Fibroblast of lung (primary cell): Measurements from ENCODE around the gene PDE4B. TPM values are rescaled to one million over a fixed set of nuclear protein-coding genes. Genes with fewer than 3 reads are reported as not detected.
A peak's percentile ranks its signal among the peaks of the same experiment; 100 is the strongest.

Experiments used
- DNase-seq, 2 donors: peaks; one replicate each; pipeline versions ENCODE4 v3.0.0 to v3.0.0-alpha.2; 2010; ENCODE audit warnings: low read depth in 2 of 2
- H2AFZ ChIP-seq: 2 replicates; pipeline ENCODE4 v1.5.1; 2012; ENCODE audit warnings: low read length, control low read depth, inconsistent platforms
- H3K27ac ChIP-seq: 2 replicates; pipeline ENCODE4 v1.5.1; 2011; ENCODE audit warnings: low read length, control low read depth; ENCODE audit not compliant: insufficient read depth
- H3K27me3 ChIP-seq: 2 replicates; pipeline ENCODE4 v1.5.1; 2011; ENCODE audit warnings: mild to moderate bottlenecking, low read length; ENCODE audit not compliant: control insufficient read depth, insufficient read depth
- H3K36me3 ChIP-seq: 2 replicates; pipeline ENCODE4 v1.5.1; 2011; ENCODE audit warnings: low read length; ENCODE audit not compliant: control insufficient read depth, insufficient read depth
- H3K4me1 ChIP-seq: 2 replicates; pipeline ENCODE4 v1.5.1; 2011; ENCODE audit warnings: low read length; ENCODE audit not compliant: control insufficient read depth, insufficient read depth; ENCODE audit errors: extremely low read depth
- H3K4me2 ChIP-seq: 2 replicates; pipeline ENCODE4 v1.5.1; 2011; ENCODE audit warnings: low read length, control low read depth; ENCODE audit not compliant: insufficient read depth; ENCODE audit errors: extremely low read depth
- H3K4me3 ChIP-seq, 4 experiments: fragments of 200-600 bp in 1 of 4; sonication (generic) in 1 of 4; replicated peaks in 1 of 4; 2 replicates each; pipeline ENCODE4 v1.5.1; 2011 to 2016; ENCODE audit warnings: low read length in 4 of 4, low read depth in 3 of 4, mild to moderate bottlenecking in 3 of 4, control low read depth in 2 of 4, inconsistent platforms in 1 of 4, mixed read lengths in 1 of 4; ENCODE audit not compliant: insufficient read depth in 1 of 4; ENCODE audit errors: control extremely low read depth in 1 of 4
- H3K79me2 ChIP-seq: 2 replicates; pipeline ENCODE4 v1.5.1; 2012; ENCODE audit warnings: mild to moderate bottlenecking, low read length, inconsistent platforms; ENCODE audit not compliant: control insufficient read depth, insufficient read depth
- H3K9ac ChIP-seq: 2 replicates; pipeline ENCODE4 v1.5.1; 2011; ENCODE audit warnings: mild to moderate bottlenecking, low read length, control low read depth; ENCODE audit not compliant: insufficient read depth
- H3K9me3 ChIP-seq: 2 replicates; pipeline ENCODE4 v1.5.1; 2012; ENCODE audit warnings: low read depth, low read length; ENCODE audit not compliant: control insufficient read depth, insufficient read depth
- H4K20me1 ChIP-seq: 2 replicates; pipeline ENCODE4 v1.5.1; 2011; ENCODE audit warnings: low read length; ENCODE audit not compliant: control insufficient read depth, insufficient read depth; ENCODE audit errors: extremely low read depth
- CTCF ChIP-seq, 2 donors: IDR thresholded peaks in 1 of 2; conservative IDR thresholded peaks in 1 of 2; 1 replicate in 1 of 2; 2 replicates in 1 of 2; pipeline ENCODE4 v1.5.1; 2011 to 2012; ENCODE audit warnings: low read length in 2 of 2, control low read depth in 1 of 2, inconsistent platforms in 1 of 2, low read depth in 1 of 2, mild to moderate bottlenecking in 1 of 2
- EZH2 ChIP-seq: IDR thresholded peaks from 2 replicates; pipeline ENCODE4 v1.5.1; 2012; ENCODE audit warnings: low read length, control low read depth, mild to moderate bottlenecking; ENCODE audit errors: missing control alignments
- polyA plus RNA-seq, 2 donors: library from polyadenylated mRNA; depleted of rRNA in 1 of 2; stranded (reverse) in 1 of 2; unstranded in 1 of 2; fragments of >200 nt; gene quantifications; 2 replicates each; pipeline ENCODE4 v1.2.1, GENCODE V29; 2011 to 2012; ENCODE audit warnings: missing spikeins in 1 of 2
- total RNA-seq: library from RNA; depleted of rRNA; stranded (reverse); fragments of >200 nt; gene quantifications from 2 replicates; pipeline ENCODE4 v1.2.1, GENCODE V29; 2014

PDE4B gene
- total and polyA plus RNA-seq, 2 donors (not counting 1 experiment from before 2014, with no cell fraction given), result 3.7 to 19.8 TPM

DNA sequence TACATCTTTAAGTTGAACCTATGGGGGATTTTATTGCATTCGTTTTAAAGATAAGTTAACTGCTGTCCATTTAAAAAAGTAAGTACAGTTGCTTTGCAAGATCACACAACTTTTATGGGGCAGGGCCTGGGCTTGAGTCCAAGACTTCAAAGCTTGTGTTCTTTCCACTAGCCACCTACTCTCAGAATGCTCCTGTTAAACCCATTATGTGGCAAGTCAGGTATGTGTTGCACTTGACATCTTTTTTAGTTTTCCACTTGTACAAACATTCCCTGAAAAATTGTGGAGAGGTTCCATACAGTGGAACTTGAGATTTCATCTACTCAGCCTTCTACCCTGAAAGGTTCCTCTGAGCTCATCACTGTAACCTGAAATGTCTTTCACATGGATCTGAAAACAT lies 505.8 kb downstream of the PDE4B start:
- Histone ChIP-seq H3K4me3 (no peak overlapping the region), H3K36me3 (no peaks in the 10 kb centered on the region), H3K4me2 (no peak overlapping the region), H3K9ac (no peak overlapping the region), H2AFZ (no peak overlapping the region), H3K27ac (no peak overlapping the region), H3K4me1 (no peaks in the 10 kb centered on the region), H4K20me1 (no peaks in the 10 kb centered on the region), H3K79me2 (no peaks in the 10 kb centered on the region), H3K27me3 (no peaks in the 10 kb centered on the region), H3K9me3 (no peaks in the 10 kb centered on the region)
- DNase-seq, result peak in 1 of 2 donors; percentile 66
- TF ChIP-seq EZH2, result no peak
- no peak for TF ChIP-seq CTCF (conservative IDR thresholded peaks at IDR 0.05 in 1 of 2, IDR thresholded peaks at IDR 0.05 in 1 of 2; ENCODE audit: low read depth in 1 of 2, low read length in 2 of 2)

GRCh38 chr1:66300280-66300971 lies 507.7 kb downstream of the PDE4B start:
- Histone ChIP-seq H3K27ac (no peak overlapping the region), H3K9ac (no peak overlapping the region), H3K4me1 (no peaks in the 10 kb centered on the region), H3K4me2 (no peak overlapping the region), H3K79me2 (no peaks in the 10 kb centered on the region), H4K20me1 (no peaks in the 10 kb centered on the region), H3K36me3 (no peaks in the 10 kb centered on the region), H2AFZ (peak overlapping the region; percentile 58), H3K27me3 (no peaks in the 10 kb centered on the region), H3K9me3 (no peaks in the 10 kb centered on the region), H3K4me3 (no peak overlapping the region)
- no peak for DNase-seq
- TF ChIP-seq CTCF (conservative IDR thresholded peaks at IDR 0.05 in 1 of 2, IDR thresholded peaks at IDR 0.05 in 1 of 2; ENCODE audit: low read depth in 1 of 2, low read length in 2 of 2) (no peak), EZH2 (no peak)

DNA sequence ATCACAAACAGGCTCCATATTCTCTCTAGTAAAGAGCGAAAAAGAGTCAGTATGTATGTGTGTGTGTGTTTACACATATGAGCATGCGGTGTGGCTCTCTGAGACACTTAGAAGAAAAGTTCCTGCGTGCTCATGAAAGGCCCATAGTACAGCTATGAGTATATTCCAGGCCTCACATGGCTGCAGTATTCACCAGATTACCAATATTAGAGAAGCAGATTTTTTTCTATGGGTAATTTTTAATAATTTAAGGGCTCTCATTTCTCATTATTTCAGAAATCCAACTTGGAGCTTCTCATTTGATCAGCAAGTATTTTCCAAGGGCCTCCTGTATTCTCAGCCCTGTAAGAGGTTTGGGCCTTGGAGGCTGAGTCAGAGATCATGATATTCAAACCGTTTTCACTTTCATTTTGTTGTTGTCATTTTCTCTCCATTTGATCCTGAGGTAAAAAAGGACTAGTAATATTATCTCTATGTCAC lies 508.3 kb downstream of the PDE4B start:
- Histone ChIP-seq H3K4me1 (no peaks in the 10 kb centered on the region), H3K4me3 (peak overlapping the region in 1 of 4 experiments; percentile 8), H3K9ac (no peak overlapping the region), H3K9me3 (no peaks in the 10 kb centered on the region), H3K79me2 (no peaks in the 10 kb centered on the region), H2AFZ (peak overlapping the region; percentile 82), H4K20me1 (no peaks in the 10 kb centered on the region), H3K27me3 (no peaks in the 10 kb centered on the region), H3K36me3 (no peaks in the 10 kb centered on the region), H3K27ac (no peak overlapping the region), H3K4me2 (peak overlapping the region; percentile 72)
- peak; percentile 38 to 68 for DNase-seq
- TF ChIP-seq EZH2 (no peak), CTCF (conservative IDR thresholded peaks at IDR 0.05 in 1 of 2, IDR thresholded peaks at IDR 0.05 in 1 of 2; ENCODE audit: low read depth in 1 of 2, low read length in 2 of 2) (no peak)
